Measurements from ENCODE around the gene OAS1.
A peak's percentile ranks its signal among the peaks of the same experiment; 100 is the strongest.
"Not testable (repeated sequence)": the region's sequence is repeated elsewhere in the genome, so short reads cannot be mapped to it uniquely, and the experiment has no call there.

The OAS1 gene

DNA sequence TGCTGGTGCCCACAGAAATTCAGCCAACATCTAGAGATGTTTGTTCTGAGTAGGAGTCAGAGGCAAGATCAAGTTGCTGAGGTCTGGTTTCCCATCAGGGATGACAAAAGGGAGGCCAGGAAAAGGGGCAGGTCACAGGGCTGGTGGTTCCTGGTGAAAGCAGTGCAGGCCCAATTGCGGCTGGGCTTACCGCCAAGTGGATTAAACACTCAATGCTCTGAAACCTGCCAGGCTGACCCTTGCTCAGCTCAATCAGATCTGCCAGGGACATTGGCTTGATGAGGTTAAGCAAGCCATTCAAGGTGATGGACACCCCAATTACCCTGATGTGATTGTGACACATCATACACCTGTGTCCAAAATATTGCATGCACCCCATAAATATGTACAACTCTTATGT is 5.5 kb upstream of the OAS1 start:
- no peak for DNase-seq

DNA sequence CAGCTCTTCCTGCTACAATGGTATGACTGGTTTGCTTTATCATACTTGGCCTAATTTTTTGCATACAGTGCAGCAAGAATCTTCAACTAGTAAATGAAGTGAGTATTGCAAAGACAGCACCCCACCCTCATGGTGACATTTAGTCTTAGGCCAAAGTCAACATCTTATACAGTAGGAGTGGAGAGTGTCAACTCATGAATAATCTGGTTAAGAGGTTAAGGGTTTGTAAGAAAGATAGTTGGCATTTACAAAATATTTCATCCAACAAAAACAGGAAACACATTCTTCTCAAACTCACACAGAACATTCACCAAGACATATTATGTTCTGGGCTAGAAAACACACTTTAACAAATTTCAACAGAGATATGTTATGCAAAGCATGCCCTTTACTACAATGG is 2.2 kb upstream of the OAS1 start:
- no peak for DNase-seq

GRCh38 chr12:112905451-112906089 is 1.2 kb upstream of the OAS1 start:
- no peak for DNase-seq

DNA sequence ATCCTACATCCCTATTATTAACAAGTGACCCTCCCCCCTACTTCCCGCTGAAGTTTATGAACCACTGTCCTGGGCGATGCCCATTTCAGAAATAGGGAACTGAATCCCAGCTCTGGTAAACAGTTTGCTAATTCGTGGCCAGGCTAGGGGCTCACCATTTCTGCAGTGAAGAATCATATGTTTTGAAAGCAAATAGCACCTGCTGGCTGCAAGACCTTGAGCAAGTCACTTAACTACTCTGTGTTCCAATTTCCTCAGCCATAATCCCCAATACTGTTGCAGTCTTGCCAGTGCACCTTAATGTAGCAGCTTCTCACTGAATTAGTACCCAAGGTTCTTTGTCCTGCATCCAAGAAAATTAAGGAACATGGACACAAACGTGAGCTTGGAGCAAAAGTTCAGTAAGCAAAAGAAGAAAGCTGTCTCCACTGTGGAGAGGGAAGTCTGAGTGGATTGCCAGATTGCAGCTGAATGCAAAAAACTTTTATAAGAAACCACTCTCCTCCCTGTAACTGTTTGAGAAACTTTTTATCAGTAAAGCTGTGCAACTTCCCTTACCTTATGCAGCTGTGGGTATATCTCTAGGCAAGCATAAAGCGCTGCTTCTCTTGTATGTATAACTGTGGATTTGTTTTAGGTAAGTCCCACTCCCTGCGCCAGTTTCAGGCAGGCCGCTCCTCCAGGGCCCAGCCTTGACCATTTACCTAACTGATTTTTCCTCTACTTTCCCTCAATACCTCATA is 824 bp downstream of the OAS1 start:
- DNase-seq: no peak

- DNase-seq: no peak
Measured at GRCh38 chr12:112908548-112908947, 1.8 kb downstream of the OAS1 start.

DNA sequence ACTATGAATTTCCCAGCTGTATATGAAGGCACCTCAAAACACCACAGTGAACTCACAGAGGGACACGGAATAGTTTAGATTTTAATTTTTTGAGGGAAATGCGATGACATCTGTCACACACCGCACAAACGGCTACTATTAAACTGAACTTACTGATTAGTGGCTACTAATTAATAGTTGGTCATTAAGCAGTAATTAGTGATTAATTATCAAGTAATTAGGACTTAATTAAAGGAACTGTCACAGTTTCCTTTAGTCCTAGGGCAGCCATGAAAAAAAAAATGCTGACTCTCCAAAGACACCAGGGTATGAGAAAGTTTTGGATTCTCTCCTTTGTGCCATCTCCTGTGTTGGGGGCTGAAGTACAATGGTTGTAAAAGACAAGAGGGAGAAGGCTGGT is 2.9 kb downstream of the OAS1 start:
- no peak for DNase-seq

DNA sequence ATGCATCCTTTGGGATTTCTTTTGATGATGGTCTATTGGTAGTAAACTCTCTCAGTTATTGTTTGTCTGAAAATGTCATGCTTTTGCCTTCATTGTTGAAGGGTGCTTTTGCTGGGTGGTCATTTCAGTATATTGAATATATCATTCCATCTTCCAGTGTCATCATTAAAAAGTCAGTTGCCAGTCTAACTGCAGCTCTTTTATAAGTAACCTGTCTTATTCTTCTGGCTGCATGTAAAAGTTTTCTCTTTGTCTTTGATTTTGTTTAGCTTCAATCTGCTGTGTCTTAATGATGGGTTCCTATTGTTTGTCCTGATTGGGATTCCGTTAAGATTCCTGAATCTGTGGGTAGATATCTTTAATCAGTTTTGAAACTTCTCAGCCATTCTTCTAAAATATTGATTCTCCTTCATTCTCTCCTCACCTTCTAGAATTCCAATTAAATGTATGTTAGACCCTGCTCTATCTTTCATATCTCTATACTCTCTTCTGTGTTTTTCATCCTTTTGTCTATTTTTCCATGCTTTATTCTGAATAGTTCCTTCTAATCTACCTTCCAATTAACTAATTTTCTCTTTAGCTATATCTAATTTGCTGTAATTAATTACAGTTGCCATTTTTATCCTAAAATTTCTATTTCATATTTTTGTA is 6.4 kb downstream of the OAS1 start:
- DNase-seq: no peak

- not testable (repeated sequence) for DNase-seq
Measured at GRCh38 chr12:112913888-112914287, 7.1 kb downstream of the OAS1 start.

DNA sequence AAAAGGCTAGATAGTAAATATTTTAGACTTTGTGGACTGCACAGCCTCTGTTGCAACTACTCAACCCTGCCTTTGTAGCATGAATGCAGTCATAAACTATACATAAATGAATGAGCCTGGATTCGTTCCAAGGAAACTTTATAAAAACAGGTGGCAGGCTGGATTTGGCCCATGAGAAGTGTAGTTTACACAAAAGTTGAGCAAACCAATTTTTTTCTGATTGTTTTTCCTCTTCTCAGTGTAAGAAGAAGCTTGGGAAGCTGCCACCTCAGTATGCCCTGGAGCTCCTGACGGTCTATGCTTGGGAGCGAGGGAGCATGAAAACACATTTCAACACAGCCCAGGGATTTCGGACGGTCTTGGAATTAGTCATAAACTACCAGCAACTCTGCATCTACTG is 9.5 kb downstream of the OAS1 start:
- DNase-seq: no peak

- no peak for DNase-seq
Measured at GRCh38 chr12:112919121-112919520, 12.4 kb downstream of the OAS1 start.

DNA sequence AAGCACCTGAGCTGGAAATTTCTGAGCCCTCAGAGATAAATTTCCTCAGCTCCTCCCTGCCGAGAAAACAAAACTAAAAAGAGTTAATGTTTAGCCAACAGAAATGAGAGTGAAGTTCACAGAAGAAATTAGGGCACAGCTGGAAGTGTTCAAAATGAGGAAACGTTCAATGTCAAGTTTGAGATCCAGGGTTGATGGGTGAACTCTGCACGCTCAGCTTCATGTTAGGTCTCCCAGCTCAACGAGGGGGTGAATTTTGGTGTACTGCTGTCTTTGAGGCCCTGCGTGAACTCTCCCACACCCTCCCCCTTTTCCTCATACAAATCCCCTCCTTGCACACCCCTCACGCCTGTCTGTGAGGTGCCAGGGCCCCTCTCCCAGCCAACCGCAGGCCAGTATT is 18.2 kb downstream of the OAS1 start:
- no peak for DNase-seq

GRCh38 chr12:112926416-112927033 is 19.8 kb downstream of the OAS1 start:
- not testable (repeated sequence) for DNase-seq

DNA sequence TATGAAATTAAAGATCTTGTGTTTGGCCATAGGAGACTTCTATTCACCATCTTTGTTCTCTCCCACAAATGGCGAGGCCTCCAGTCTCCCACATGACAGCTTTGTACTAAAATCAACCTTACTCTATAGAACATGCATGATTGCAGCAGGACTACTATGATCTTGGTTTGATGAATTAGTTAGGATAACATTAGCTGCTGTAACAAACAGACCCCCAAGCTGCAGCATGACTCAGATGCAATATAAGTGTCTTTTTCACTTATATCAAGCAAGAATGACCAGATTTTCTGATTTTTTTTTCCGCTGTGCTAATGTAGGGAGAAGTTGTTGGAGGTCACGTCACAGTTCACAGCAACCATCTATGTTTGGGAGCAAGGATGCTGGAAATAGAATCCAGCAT is 20.7 kb downstream of the OAS1 start:
- DNase-seq: no peak

DNA sequence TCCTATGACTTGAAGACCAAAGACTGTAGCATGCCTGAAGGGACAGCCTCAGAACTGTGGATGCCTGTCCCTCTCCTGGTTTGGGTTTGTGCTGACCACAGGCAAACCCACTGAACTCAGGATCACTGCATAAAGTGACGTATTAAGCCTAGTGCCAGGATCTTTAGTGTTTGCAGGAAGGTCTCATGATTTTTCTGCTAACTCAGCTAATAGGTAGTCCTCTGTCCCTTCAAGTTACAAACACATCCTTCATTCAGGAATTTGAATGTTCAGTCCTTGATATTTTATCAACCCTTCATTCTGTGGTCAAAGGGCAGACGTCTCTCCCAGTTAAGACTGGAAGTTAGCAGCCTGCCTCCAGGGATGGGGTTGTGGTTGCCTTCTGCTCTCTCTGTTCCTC is 21.2 kb downstream of the OAS1 start:
- no peak for DNase-seq

DNA sequence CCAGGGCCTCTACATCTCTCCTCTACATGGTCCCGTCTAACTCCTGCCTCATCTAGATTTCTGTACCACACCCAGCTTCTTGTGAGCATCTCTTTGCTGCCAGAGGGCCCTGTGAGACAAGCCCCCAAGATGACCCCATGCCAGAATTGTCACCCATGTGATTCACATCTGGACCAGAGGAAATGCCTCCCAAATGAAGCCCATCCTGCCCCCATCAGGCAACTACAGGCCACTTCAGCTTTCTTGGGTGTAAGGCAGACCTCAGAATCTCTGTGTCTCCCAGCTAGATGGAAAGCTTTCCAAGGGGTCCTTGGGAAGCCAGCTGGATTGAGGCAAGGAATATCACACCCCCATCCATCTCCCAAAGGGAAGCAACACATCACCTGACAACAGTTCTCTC is 22.2 kb downstream of the OAS1 start:
- no peak for DNase-seq

GRCh38 chr12:112929715-112930114 is 23.0 kb downstream of the OAS1 start:
- DNase-seq: no peak

- no peak for DNase-seq
Measured at GRCh38 chr12:112930350-112930749, 23.6 kb downstream of the OAS1 start.

GRCh38 chr12:112932485-112933128 is 25.8 kb downstream of the OAS1 start:
- no peak for DNase-seq

- DNase-seq: no peak
Measured at GRCh38 chr12:112933129-112933505, 26.4 kb downstream of the OAS1 start.

GRCh38 chr12:112936264-112936663 is 29.5 kb downstream of the OAS1 start:
- DNase-seq: no peak

- DNase-seq: no peak
Measured at GRCh38 chr12:112936927-112937326, 30.2 kb downstream of the OAS1 start.

DNA sequence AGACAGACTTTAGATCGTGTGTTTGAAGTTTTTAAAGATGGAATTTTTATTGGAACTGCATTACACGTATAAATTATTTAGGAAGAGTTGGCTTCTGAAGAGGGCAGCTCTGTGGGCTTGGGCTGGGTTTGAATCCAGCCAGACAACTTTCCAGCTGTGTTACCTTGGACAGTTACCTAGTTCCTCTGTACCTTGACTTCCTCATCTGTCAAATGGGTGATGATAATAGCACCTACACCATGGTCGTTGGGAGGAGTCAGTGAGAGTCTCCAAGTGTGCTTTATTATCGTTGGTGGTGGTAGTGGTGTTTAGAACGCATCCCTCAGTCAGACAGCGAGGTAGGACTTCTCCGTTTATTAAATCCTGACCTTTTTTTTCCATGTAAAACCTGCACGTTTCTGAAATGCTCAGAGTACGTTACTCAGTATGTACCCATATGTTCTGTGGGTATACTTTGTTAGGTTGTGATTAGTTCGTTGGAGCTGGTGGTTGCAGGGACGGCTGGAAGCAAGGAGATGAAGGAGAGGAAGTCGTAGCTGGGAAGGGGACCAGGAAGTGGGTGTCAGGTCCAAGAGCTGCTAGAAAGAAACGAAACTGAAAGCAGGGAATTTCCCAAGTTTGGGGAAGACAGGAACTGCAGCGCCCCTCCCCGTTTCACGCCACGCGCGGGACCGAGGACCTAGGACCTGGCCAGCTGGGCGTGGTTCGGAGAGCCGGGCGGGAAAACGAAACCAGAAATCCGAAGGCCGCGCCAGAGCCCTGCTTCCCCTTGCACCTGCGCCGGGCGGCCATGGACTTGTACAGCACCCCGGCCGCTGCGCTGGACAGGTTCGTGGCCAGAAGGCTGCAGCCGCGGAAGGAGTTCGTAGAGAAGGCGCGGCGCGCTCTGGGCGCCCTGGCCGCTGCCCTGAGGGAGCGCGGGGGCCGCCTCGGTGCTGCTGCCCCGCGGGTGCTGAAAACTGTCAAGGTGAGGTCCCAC is 31.3 kb downstream of the OAS1 start, which contains the start of gene OAS3:
TSS of gene OAS3 (plus strand) at position 734 of the 979 bp plus-strand sequence. CDS start at position 791, 57 bp downstream.
- peak; percentile 41 for DNase-seq
